B cell (primary cell): ENCODE measurements around the gene CCDC13.

Source experiments
- EZH2 ChIP-seq: IDR thresholded peaks from 2 replicates; pipeline ENCODE4 v1.6.1; 2012; ENCODE audit warnings: borderline replicate concordance, low read depth, mild to moderate bottlenecking, moderate library complexity, low read length; ENCODE audit not compliant: insufficient read depth, poor library complexity, severe bottlenecking
- TF ChIP-seq, protein P1 (sequence below): fragments of 200-600 bp; IDR thresholded peaks from one replicate; pipeline ENCODE4 v1.8.0; 2022; ENCODE audit warnings: antibody characterized with exemption, mild to moderate bottlenecking

DNA sequence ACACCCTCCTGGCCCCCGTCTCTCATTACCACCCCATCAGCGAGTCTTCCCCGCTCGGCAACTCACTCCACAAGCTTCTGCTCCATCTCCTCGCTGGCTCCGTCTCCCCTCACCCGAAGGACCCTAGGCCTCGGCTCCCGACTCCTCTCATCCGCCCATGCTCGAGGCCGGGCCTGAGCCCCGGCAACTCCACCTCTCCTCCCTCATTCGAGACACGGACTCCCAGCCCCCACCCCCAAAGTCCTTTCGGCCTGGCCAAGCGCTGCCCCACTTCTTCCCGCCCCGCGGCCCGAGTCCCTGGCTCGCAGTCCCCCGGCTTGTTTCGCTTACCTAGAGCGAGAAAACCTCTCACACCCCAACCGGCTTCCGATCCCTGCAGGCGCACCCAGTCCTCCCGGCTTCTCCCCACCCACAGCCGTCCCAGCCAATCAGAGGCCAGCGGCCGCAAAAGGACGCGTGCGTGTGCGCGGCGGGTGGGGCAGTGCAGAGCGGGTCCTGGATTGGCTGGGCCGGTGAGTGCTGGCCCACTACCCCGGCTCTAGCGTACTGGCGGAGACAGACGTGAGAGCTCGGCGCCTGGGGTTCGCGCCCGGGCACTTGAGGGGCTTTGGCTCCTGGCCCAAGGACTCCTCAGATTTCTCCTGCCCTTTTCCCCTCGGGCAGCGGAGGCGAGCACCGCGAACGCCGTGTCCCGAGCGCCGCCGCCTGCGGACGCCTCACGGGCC lies 31.2 kb upstream of the CCDC13 start, which contains the start of gene HIGD1A:
- TF ChIP-seq, protein P1, sequence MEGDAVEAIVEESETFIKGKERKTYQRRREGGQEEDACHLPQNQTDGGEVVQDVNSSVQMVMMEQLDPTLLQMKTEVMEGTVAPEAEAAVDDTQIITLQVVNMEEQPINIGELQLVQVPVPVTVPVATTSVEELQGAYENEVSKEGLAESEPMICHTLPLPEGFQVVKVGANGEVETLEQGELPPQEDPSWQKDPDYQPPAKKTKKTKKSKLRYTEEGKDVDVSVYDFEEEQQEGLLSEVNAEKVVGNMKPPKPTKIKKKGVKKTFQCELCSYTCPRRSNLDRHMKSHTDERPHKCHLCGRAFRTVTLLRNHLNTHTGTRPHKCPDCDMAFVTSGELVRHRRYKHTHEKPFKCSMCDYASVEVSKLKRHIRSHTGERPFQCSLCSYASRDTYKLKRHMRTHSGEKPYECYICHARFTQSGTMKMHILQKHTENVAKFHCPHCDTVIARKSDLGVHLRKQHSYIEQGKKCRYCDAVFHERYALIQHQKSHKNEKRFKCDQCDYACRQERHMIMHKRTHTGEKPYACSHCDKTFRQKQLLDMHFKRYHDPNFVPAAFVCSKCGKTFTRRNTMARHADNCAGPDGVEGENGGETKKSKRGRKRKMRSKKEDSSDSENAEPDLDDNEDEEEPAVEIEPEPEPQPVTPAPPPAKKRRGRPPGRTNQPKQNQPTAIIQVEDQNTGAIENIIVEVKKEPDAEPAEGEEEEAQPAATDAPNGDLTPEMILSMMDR: no peak
- no peak for TF ChIP-seq EZH2
